ENCODE measurements around the gene GNAQ. TPM values are rescaled to one million over a fixed set of nuclear protein-coding genes. Genes with fewer than 3 reads are reported as not detected.

Gene GNAQ
- total RNA-seq, 1 experiment from 2014 or later = 48.6 TPM

- no peak overlapping the region for H2AK5ac ChIP-seq (ENCODE audit: insufficient read length, low read length)
- Mint-ChIP-seq H3K36me3 (ENCODE audit: insufficient read depth in 1 of 3, low read depth in 3 of 3) (peaks cover 0 to 19% (median 2%) of the 10 kb centered on the region in 3 experiments; a peak in 2 of 7 replicates), H3K4me3 (no peak overlapping the region), H3K4me1 (peaks cover 12 to 30% of the 10 kb centered on the region in 2 experiments), H3K9me3 (no peaks in the 10 kb centered on the region), H3K27me3 (ENCODE audit: low read depth) (no peaks in the 10 kb centered on the region), H3K27ac (no peak overlapping the region)
- no peak overlapping the region for H4K8ac ChIP-seq (replicated peaks; ENCODE audit: insufficient read length, low read depth, low read length)
- no peak overlapping the region for H2BK12ac ChIP-seq (ENCODE audit: insufficient read length, low read depth, low read length)
- H3K4me2 ChIP-seq (ENCODE audit: insufficient read depth, insufficient read length, low read length) = no peak overlapping the region
- no peak overlapping the region for H4K91ac ChIP-seq (ENCODE audit: insufficient read length, low read depth, low read length)
- H2BK15ac ChIP-seq (ENCODE audit: low read depth, low read length) = no peak overlapping the region
- no peaks in the 10 kb centered on the region for H3K79me1 ChIP-seq (ENCODE audit: insufficient read depth, low read depth, low read length, poor library complexity, severe bottlenecking)
- H3K56ac ChIP-seq (ENCODE audit: insufficient read length, low read depth, low read length) = no peak overlapping the region
- no peak for DNase-seq
- no peak overlapping the region for H3K27ac ChIP-seq (ENCODE audit: insufficient read length, low read depth, low read length)
- H2BK20ac ChIP-seq (ENCODE audit: low read depth, low read length, poor library complexity, severe bottlenecking) = no peak overlapping the region
- no peak overlapping the region for H3T11ph ChIP-seq (ENCODE audit: low read length)
- no peak overlapping the region for H2BK120ac ChIP-seq (ENCODE audit: low read depth, low read length, poor library complexity, severe bottlenecking)
- WGBS (ENCODE audit: extremely low coverage, insufficient read length, low lambda C conversion rate) = no CpG with 5 or more reads among the region's 2 CpGs
- H3K23me2 ChIP-seq (ENCODE audit: insufficient read length, low read depth, low read length, poor library complexity, severe bottlenecking) = no peaks in the 10 kb centered on the region
- no peak overlapping the region for H3K14ac ChIP-seq (ENCODE audit: insufficient read depth, low read length)
- H4K20me1 ChIP-seq (ENCODE audit: control insufficient read depth, insufficient read depth, insufficient read length) = peaks cover 3% of the 10 kb centered on the region
- no peaks in the 10 kb centered on the region for H3K4me1 ChIP-seq (ENCODE audit: insufficient read depth, low read length)
- no peak overlapping the region for H3K9ac ChIP-seq (ENCODE audit: extremely low read depth, insufficient read length, low read length)
- TF ChIP-seq, protein P1, sequence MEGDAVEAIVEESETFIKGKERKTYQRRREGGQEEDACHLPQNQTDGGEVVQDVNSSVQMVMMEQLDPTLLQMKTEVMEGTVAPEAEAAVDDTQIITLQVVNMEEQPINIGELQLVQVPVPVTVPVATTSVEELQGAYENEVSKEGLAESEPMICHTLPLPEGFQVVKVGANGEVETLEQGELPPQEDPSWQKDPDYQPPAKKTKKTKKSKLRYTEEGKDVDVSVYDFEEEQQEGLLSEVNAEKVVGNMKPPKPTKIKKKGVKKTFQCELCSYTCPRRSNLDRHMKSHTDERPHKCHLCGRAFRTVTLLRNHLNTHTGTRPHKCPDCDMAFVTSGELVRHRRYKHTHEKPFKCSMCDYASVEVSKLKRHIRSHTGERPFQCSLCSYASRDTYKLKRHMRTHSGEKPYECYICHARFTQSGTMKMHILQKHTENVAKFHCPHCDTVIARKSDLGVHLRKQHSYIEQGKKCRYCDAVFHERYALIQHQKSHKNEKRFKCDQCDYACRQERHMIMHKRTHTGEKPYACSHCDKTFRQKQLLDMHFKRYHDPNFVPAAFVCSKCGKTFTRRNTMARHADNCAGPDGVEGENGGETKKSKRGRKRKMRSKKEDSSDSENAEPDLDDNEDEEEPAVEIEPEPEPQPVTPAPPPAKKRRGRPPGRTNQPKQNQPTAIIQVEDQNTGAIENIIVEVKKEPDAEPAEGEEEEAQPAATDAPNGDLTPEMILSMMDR (conservative IDR thresholded peaks at IDR 0.05) = no peak
- no peak overlapping the region for H2BK5ac ChIP-seq (ENCODE audit: insufficient read length, low read length)
- no peaks in the 10 kb centered on the region for H3K27me3 ChIP-seq (ENCODE audit: insufficient read depth, low read length)
- H3K23ac ChIP-seq (ENCODE audit: insufficient read length, low read depth, low read length) = no peak overlapping the region
- no peak overlapping the region for H3K4ac ChIP-seq (ENCODE audit: low read depth, low read length)
- no peaks in the 10 kb centered on the region for H3K79me2 ChIP-seq (ENCODE audit: insufficient read depth, low read length)
- no peak overlapping the region for H4K5ac ChIP-seq (ENCODE audit: insufficient read length, low read depth, low read length)
- H3K18ac ChIP-seq (ENCODE audit: insufficient read length, low read depth, low read length) = no peak overlapping the region
- no peaks in the 10 kb centered on the region for H3K9me3 ChIP-seq (ENCODE audit: control insufficient read depth, low read depth, low read length)
- H2AFZ ChIP-seq (ENCODE audit: low read length) = no peak overlapping the region
Observed at GRCh38 chr9:77901771-77902170, 129.8 kb downstream of the GNAQ start.
